Endothelial cell of umbilical vein (primary cell): ENCODE data around the gene SLC6A7.

Experiments used
- EZH2 ChIP-seq: IDR thresholded peaks from 2 replicates; pipeline ENCODE4 v1.6.1; 2012; ENCODE audit warnings: borderline replicate concordance, low read depth, mild to moderate bottlenecking, moderate library complexity, low read length, inconsistent platforms; ENCODE audit not compliant: severe bottlenecking
- FOS ChIP-seq: IDR thresholded peaks from 2 replicates; pipeline ENCODE4 v1.6.1; 2011; ENCODE audit warnings: mild to moderate bottlenecking, low read length, moderate library complexity, borderline replicate concordance; ENCODE audit not compliant: insufficient read depth
- MYC ChIP-seq: IDR thresholded peaks from one replicate; pipeline ENCODE4 v1.6.1; 2011; ENCODE audit warnings: mild to moderate bottlenecking, low read depth, low read length
- POLR2A ChIP-seq: IDR thresholded peaks from 2 replicates; pipeline ENCODE4 v1.6.1; 2012; ENCODE audit warnings: low read depth, mild to moderate bottlenecking, control low read depth, low read length
- POLR2AphosphoS5 ChIP-seq: IDR thresholded peaks from 2 replicates; pipeline ENCODE4 v1.6.1; 2012; ENCODE audit warnings: low read depth, mild to moderate bottlenecking, control low read depth, low read length, moderate library complexity; ENCODE audit not compliant: insufficient read depth
- TF ChIP-seq, protein P1 (sequence below), 2 donors: IDR thresholded peaks; 1 replicate in 1 of 2; 2 replicates in 1 of 2; pipeline ENCODE4 v1.5.1; 2011; ENCODE audit warnings: low read length in 2 of 2, mild to moderate bottlenecking in 2 of 2, moderate library complexity in 2 of 2, control low read depth in 1 of 2, inconsistent platforms in 1 of 2, low read depth in 1 of 2; ENCODE audit not compliant: insufficient read depth in 1 of 2; ENCODE audit errors: extremely low read depth in 1 of 2
- TF ChIP-seq, protein P2 (sequence below): IDR thresholded peaks from 2 replicates; pipeline ENCODE4 v1.6.1; 2011; ENCODE audit not compliant: insufficient read depth, insufficient read length

DNA sequence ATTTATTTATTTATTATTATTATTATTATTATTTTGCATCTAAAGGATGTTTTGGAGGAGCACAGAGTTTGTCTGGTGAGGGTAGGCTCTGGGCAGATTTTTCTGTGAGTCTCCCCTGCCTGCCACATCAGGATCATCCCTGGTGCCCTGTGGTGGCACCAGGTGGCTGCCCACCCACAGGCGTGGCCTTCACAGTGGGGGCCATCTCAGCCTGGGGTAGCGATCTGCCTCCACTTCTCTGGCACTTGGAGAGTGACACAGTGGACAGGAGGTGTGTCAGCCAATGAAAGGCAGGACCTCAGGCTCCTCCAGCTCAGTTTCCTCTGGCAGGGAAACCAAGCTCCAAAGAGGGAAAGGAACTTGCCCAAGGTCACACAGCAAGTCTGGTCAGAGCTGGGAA lies 30.0 kb downstream of the SLC6A7 start:
- TF ChIP-seq, protein P1, sequence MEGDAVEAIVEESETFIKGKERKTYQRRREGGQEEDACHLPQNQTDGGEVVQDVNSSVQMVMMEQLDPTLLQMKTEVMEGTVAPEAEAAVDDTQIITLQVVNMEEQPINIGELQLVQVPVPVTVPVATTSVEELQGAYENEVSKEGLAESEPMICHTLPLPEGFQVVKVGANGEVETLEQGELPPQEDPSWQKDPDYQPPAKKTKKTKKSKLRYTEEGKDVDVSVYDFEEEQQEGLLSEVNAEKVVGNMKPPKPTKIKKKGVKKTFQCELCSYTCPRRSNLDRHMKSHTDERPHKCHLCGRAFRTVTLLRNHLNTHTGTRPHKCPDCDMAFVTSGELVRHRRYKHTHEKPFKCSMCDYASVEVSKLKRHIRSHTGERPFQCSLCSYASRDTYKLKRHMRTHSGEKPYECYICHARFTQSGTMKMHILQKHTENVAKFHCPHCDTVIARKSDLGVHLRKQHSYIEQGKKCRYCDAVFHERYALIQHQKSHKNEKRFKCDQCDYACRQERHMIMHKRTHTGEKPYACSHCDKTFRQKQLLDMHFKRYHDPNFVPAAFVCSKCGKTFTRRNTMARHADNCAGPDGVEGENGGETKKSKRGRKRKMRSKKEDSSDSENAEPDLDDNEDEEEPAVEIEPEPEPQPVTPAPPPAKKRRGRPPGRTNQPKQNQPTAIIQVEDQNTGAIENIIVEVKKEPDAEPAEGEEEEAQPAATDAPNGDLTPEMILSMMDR (IDR thresholded peaks at IDR 0.05; ENCODE audit: extremely low read depth in 1 of 2, insufficient read depth in 1 of 2, low read depth in 1 of 2, low read length in 2 of 2): no peak
- no peak for TF ChIP-seq POLR2AphosphoS5
- no peak for TF ChIP-seq EZH2
- no peak for TF ChIP-seq FOS
- TF ChIP-seq, protein P2, sequence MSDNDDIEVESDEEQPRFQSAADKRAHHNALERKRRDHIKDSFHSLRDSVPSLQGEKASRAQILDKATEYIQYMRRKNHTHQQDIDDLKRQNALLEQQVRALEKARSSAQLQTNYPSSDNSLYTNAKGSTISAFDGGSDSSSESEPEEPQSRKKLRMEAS: no peak
- no peak for TF ChIP-seq POLR2A
- TF ChIP-seq MYC: no peak
